Testis (tissue), 2 donors: ENCODE results near the gene ACYP2.

ENCODE experiments used
- POLR2A ChIP-seq: fragments of 450-650 bp; IDR thresholded peaks from one replicate; pipeline ENCODE4 v1.6.1; 2017; ENCODE audit warnings: antibody characterized with exemption, mild to moderate bottlenecking, moderate library complexity
- TF ChIP-seq, protein P1 (sequence below), 3 experiments: fragments of 450-650 bp in 2 of 3; fragments of 200-600 bp in 1 of 3; sonication (generic) in 1 of 3; IDR thresholded peaks; one replicate each; pipeline ENCODE4 v1.5.1; 2016 to 2019; ENCODE audit warnings: antibody characterized with exemption in 3 of 3, mild to moderate bottlenecking in 2 of 3, moderate library complexity in 1 of 3

DNA sequence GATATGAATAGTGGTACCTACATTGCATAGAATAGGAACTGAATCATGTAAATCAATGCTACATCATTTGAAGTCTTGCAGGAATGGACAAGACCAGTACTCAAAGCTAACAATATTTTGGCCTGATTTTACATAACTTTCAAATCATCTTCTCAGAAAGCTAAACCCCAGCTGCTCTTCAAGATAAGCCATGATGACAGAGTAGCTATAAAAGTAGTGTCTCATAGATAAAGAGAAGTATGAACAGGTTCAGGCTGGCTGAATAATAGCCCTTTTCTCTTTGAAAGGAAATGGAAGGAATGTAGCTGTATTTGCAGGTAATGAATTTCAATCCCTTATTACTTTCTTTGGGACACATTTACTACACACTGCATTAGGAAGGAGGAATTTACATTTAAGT lies 112.4 kb downstream of the ACYP2 start:
- TF ChIP-seq, protein P1, sequence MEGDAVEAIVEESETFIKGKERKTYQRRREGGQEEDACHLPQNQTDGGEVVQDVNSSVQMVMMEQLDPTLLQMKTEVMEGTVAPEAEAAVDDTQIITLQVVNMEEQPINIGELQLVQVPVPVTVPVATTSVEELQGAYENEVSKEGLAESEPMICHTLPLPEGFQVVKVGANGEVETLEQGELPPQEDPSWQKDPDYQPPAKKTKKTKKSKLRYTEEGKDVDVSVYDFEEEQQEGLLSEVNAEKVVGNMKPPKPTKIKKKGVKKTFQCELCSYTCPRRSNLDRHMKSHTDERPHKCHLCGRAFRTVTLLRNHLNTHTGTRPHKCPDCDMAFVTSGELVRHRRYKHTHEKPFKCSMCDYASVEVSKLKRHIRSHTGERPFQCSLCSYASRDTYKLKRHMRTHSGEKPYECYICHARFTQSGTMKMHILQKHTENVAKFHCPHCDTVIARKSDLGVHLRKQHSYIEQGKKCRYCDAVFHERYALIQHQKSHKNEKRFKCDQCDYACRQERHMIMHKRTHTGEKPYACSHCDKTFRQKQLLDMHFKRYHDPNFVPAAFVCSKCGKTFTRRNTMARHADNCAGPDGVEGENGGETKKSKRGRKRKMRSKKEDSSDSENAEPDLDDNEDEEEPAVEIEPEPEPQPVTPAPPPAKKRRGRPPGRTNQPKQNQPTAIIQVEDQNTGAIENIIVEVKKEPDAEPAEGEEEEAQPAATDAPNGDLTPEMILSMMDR (IDR thresholded peaks at IDR 0.05), result no peak
- TF ChIP-seq POLR2A, result no peak
